ENCODE measurements around the gene TNFSF8.
A peak's percentile ranks its signal among the peaks of the same experiment; 100 is the strongest.

Gene TNFSF8

GRCh38 chr9:114902786-114903524 lies 27.4 kb downstream of the TNFSF8 start:
- DNase-seq, result no peak

GRCh38 chr9:114900942-114901802 lies 29.2 kb downstream of the TNFSF8 start:
- no peak for DNase-seq

GRCh38 chr9:114899995-114900394 lies 30.4 kb downstream of the TNFSF8 start:
- no peak for DNase-seq

- no peak for DNase-seq
Measured at GRCh38 chr9:114899461-114899860, 30.9 kb downstream of the TNFSF8 start.

GRCh38 chr9:114898741-114899140 lies 31.6 kb downstream of the TNFSF8 start:
- peak; percentile 66 for DNase-seq

- DNase-seq, result no peak
Measured at GRCh38 chr9:114897196-114897595, 33.2 kb downstream of the TNFSF8 start.

- DNase-seq, result no peak
Measured at GRCh38 chr9:114896344-114896743, 34.0 kb downstream of the TNFSF8 start.

GRCh38 chr9:114895521-114895991 lies 34.8 kb downstream of the TNFSF8 start:
- DNase-seq, result no peak

GRCh38 chr9:114894609-114895433 lies 35.6 kb downstream of the TNFSF8 start:
- DNase-seq, result peak; percentile 73

GRCh38 chr9:114894206-114894605 lies 36.2 kb downstream of the TNFSF8 start:
- DNase-seq, result no peak

GRCh38 chr9:114893221-114894010 lies 37.0 kb downstream of the TNFSF8 start:
- DNase-seq, result peak; percentile 46

- DNase-seq, result peak; percentile 50
Measured at GRCh38 chr9:114889802-114890224, 40.6 kb downstream of the TNFSF8 start.

GRCh38 chr9:114888607-114889006 lies 41.8 kb downstream of the TNFSF8 start:
- no peak for DNase-seq

GRCh38 chr9:114887963-114888362 lies 42.4 kb downstream of the TNFSF8 start:
- DNase-seq, result no peak

- DNase-seq, result no peak
Measured at GRCh38 chr9:114884787-114885452, 45.5 kb downstream of the TNFSF8 start.

- no peak for DNase-seq
Measured at GRCh38 chr9:114883709-114884108, 46.7 kb downstream of the TNFSF8 start.

- DNase-seq, result no peak
Measured at GRCh38 chr9:114880291-114880745, 50.1 kb downstream of the TNFSF8 start.

- DNase-seq, result no peak
Measured at GRCh38 chr9:114878879-114879564, 51.4 kb downstream of the TNFSF8 start.

GRCh38 chr9:114869845-114870244 lies 60.5 kb downstream of the TNFSF8 start:
- no peak for DNase-seq

- no peak for DNase-seq
Measured at GRCh38 chr9:114869378-114869777, 61.0 kb downstream of the TNFSF8 start.

GRCh38 chr9:114867327-114867726 lies 63.1 kb downstream of the TNFSF8 start:
- DNase-seq, result no peak

All from stimulated activated CD4-positive, alpha-beta T cell treated with anti-CD3 and anti-CD28 coated beads, Interleukin-1b, Interleukin-23, amount 100 ng/mL, for 48 hours (primary cell).